Measurements from ENCODE around the gene ZNF865.
A peak's percentile ranks its signal among the peaks of the same experiment; 100 is the strongest.

DNA sequence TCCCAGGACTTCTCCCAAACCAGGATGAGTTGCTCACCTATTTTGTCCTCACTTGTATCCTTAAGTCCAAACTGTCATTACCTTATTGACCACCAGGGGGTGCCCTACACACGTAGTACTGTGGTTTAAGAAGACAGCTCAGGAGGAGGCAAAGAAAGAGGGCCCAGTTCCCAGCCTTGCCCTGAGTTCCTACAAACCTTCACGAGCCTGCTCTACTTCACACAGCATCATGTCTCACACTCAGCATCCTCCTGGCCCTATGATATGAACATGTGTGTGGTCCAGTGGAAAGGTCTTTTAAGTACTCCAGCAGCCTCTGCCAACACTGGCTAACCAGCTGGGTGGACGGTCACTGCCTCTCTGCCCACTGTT, 27.0 kb downstream of the ZNF865 start:
- TF ChIP-seq, protein P1, sequence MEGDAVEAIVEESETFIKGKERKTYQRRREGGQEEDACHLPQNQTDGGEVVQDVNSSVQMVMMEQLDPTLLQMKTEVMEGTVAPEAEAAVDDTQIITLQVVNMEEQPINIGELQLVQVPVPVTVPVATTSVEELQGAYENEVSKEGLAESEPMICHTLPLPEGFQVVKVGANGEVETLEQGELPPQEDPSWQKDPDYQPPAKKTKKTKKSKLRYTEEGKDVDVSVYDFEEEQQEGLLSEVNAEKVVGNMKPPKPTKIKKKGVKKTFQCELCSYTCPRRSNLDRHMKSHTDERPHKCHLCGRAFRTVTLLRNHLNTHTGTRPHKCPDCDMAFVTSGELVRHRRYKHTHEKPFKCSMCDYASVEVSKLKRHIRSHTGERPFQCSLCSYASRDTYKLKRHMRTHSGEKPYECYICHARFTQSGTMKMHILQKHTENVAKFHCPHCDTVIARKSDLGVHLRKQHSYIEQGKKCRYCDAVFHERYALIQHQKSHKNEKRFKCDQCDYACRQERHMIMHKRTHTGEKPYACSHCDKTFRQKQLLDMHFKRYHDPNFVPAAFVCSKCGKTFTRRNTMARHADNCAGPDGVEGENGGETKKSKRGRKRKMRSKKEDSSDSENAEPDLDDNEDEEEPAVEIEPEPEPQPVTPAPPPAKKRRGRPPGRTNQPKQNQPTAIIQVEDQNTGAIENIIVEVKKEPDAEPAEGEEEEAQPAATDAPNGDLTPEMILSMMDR (optimal IDR thresholded peaks at IDR 0.05 in 1 of 3, IDR thresholded peaks at IDR 0.05 in 1 of 3, conservative IDR thresholded peaks at IDR 0.05 in 1 of 3; ENCODE audit: extremely low read depth in 1 of 3, insufficient read depth in 2 of 3, low read length in 3 of 3): peak; percentile 59 to 89 (median 80)
- TF ChIP-seq EZH2 (IDR thresholded peaks at IDR 0.05; ENCODE audit: low read length): no peak
